SIG-M5 (cell line): ENCODE measurements around the gene TIAM2.
"Not testable (repeated sequence)": the region's sequence is repeated elsewhere in the genome, so short reads cannot be mapped to it uniquely, and the experiment has no call there.

Experiments used
- DNase-seq: peaks from one replicate; lab custom pipeline; 2025; lab: John Stamatoyannopoulos, UW

TIAM2 gene

DNA sequence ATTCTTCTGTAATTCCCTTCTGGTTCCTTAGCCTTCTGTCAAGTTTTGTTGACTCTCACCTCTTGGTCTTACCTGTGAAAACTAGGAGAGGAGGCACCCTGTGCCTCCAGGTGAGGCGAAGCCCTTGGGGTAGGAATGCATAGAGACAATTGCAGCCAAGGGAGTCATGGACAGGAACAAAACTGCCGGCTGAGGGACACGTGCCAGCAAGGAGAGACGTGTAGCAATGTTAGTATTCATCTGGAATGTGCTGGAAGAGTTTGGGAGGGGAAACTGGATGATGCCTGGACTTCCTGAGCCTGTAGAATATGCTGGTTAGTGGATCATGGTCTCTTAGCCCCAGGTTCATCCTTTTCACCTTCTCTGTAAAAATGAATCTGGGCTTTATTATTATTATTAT is 3.9 kb upstream of the TIAM2 start:
- no peak for DNase-seq

- DNase-seq: no peak
These were observed 2.1 kb upstream of the TIAM2 start for GRCh38 chr6:154993026-154993425.

DNA sequence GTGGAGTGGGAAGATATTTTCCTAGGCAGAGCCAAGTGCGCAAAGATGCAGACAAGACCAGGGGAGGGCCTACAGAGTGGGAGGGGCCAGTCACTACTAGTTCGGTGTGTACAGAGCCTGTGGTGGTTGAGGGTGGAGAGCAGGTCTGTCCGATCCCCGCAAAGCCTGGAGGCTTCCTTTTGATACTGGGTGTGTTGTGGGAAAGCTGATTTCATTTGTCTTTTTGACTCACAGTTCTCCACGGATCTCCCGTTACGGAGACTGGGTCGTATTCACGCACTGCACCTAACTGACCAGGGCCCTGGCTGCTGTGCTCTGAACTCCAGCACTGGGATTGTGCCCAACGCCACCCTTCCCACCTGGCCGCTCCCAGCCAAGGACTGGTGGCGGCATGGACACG is 1.4 kb upstream of the TIAM2 start:
- DNase-seq: no peak

GRCh38 chr6:154994836-154995253 is 270 bp upstream of the TIAM2 start:
- no peak for DNase-seq

- no peak for DNase-seq
These were observed 988 bp downstream of the TIAM2 start for GRCh38 chr6:154996016-154996590.

GRCh38 chr6:154996841-154997311 is 1.8 kb downstream of the TIAM2 start:
- DNase-seq: no peak

DNA sequence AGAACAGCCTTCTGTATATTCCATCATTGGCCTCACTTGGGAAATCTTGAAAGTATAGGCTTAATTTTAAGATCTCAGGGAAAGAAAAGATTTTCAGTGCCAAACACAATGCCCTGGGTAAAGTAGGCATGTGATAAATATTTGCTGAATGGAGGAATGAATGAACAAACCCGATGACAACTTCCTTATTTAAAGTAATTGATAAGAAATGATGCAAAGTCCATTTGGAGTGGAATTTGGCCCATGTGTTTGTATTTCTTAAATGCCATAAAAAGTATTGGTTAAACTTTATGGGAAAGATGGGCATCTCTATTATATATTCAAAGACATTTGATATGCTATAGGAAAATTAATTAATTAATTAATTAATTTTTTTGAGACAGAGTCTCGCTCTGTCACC is 3.7 kb downstream of the TIAM2 start:
- DNase-seq: no peak

GRCh38 chr6:155001482-155001881 is 6.4 kb downstream of the TIAM2 start:
- DNase-seq: no peak

DNA sequence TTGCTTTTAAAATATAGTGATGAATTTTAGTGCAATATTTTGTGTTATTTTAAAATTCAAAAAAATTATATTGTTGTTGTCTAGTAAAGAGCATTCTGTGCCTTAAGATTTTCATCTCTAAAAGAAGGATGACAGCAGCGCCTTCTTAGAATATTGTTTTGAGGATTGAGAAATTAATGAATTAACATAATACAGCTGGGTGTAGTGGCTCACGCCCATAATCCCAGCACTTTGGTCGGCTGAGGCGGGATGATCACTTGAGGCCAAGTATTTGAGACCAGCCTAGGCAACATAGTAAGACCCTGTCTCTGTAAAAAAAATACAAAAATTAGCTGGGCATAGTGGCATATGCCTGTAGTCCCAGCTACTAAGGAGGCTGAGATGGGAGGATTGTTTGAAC is 6.8 kb downstream of the TIAM2 start:
- no peak for DNase-seq

GRCh38 chr6:155003476-155003875 is 8.4 kb downstream of the TIAM2 start:
- no peak for DNase-seq

DNA sequence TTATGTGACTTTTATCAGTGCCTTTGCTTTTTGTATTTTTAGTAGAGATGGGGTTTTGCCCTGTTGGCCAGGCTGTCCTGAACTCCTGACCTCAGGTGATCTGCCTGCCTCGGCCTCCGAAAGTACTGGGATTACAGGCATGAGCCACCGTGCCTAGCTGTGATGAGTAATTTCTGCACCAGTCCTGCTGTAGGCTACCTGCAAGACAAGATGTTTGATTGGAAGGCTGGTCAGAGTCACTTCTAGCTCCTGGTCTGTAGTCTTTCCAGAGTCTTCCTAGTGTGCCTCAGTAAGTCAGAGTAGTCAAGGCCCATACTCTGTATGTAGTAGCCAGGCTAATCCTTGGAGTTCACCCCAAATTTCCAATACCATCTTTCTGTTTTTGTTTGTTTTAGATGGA is 8.9 kb downstream of the TIAM2 start:
- DNase-seq: no peak

GRCh38 chr6:155004576-155005372 is 9.7 kb downstream of the TIAM2 start:
- DNase-seq: no peak

DNA sequence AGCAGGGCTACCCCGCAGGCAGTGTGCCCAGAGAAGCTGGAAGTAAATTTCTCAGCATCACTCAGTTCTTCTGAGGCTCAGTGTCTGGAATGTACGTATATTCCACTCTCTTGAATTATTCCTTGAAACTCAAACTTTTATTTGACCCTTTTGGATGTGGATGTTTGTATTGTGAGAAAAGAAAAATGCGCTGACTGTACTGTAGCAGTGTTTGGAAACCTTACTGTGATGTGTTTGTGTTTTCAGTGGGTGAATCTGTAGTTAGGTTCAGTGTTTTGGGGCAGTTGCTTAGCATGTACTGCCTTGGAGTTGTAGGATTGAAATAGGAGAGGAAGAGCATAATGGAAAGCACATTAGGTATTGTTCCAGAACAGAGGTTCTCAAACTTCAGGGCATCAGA is 13.5 kb downstream of the TIAM2 start:
- no peak for DNase-seq

- DNase-seq: no peak
These were observed 15.8 kb downstream of the TIAM2 start for GRCh38 chr6:155010940-155011339.

- no peak for DNase-seq
These were observed 16.7 kb downstream of the TIAM2 start for GRCh38 chr6:155011809-155012291.

DNA sequence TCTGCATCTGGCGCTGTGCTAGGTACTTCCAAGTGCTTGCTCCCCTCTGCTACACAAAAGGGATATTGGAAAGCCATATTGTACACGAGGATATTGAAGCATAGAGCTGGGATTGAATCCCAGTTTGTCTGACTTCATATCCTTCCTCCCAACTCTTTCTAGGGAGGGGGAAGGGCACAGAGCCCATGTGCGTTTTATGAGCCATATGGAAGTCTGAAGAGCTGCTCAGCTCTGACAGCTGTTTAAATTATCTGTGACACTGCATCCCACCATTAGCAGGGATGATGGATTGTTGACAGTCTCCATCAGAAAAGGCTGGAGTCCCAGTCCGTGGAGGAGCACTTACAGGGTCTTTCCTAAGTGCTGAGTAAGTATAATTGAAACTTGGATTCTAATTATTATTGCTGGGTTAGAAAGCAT is 18.4 kb downstream of the TIAM2 start:
- DNase-seq: no peak

GRCh38 chr6:155014137-155014536 is 19.0 kb downstream of the TIAM2 start:
- no peak for DNase-seq

- no peak for DNase-seq
These were observed 19.7 kb downstream of the TIAM2 start for GRCh38 chr6:155014670-155015300.

- not testable (repeated sequence) for DNase-seq
These were observed 23.3 kb downstream of the TIAM2 start for GRCh38 chr6:155018415-155018814.

DNA sequence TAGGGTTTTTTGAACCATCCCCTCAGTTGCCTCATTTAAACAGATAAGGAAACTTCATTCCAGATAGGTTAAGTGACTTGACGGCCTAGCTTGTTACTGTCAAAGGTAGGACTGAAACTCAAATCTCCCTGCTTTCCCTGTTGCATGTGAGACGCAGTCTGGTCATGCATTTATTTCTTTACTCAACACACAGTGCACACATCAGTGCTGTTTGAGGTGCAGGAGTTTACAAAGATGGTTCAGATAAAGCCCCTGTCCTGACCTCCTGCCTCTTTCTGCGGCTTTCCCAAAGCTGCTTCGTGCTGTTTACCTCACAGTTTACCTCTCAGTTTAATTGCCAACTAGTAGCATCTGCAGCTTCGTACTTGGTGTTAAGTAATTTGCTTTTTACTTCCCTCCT is 26.6 kb downstream of the TIAM2 start:
- DNase-seq: no peak

DNA sequence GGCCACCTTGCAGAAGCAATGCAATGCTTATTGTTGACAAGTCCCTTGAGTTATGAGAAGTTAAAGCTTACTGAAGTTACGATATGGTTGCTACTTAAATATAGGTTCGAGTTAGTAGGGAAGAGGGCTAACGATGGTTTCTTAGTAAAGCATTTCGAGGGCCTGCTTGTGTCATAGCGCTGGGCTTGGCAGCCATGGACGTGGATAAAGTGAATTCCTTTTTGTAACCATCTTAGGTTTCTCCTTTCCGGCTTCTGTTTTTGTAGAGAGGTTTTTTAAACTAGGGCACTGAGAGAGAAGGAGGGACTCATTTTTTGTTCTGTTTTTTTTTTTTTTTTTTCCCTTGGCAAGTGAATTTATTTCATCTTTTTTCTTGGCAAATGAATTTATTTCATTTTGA is 27.6 kb downstream of the TIAM2 start:
- no peak for DNase-seq

GRCh38 chr6:155023717-155024116 is 28.6 kb downstream of the TIAM2 start:
- DNase-seq: no peak

GRCh38 chr6:155024391-155025027 is 29.4 kb downstream of the TIAM2 start:
- DNase-seq: no peak
